Sigmoid colon (tissue), 3 donors: Measurements from ENCODE around the gene ADAMTS12.

Source experiments
- POLR2A ChIP-seq, 2 donors: fragments of 450-650 bp; IDR thresholded peaks; one replicate each; pipeline ENCODE4 v1.6.1; 2016; ENCODE audit warnings: antibody characterized with exemption in 2 of 2, mild to moderate bottlenecking in 2 of 2, moderate library complexity in 2 of 2
- TF ChIP-seq, protein P1 (sequence below), 4 experiments: fragments of 450-650 bp in 3 of 4; fragments of 200-600 bp in 1 of 4; IDR thresholded peaks; one replicate each; pipeline ENCODE4 v1.5.1; 2016 to 2019; ENCODE audit warnings: antibody characterized with exemption in 4 of 4, mild to moderate bottlenecking in 3 of 4, moderate library complexity in 2 of 4

GRCh38 chr5:33726422-33727165, 165.2 kb downstream of the ADAMTS12 start:
- TF ChIP-seq, protein P1, sequence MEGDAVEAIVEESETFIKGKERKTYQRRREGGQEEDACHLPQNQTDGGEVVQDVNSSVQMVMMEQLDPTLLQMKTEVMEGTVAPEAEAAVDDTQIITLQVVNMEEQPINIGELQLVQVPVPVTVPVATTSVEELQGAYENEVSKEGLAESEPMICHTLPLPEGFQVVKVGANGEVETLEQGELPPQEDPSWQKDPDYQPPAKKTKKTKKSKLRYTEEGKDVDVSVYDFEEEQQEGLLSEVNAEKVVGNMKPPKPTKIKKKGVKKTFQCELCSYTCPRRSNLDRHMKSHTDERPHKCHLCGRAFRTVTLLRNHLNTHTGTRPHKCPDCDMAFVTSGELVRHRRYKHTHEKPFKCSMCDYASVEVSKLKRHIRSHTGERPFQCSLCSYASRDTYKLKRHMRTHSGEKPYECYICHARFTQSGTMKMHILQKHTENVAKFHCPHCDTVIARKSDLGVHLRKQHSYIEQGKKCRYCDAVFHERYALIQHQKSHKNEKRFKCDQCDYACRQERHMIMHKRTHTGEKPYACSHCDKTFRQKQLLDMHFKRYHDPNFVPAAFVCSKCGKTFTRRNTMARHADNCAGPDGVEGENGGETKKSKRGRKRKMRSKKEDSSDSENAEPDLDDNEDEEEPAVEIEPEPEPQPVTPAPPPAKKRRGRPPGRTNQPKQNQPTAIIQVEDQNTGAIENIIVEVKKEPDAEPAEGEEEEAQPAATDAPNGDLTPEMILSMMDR (IDR thresholded peaks at IDR 0.05), result no peak
- no peak for TF ChIP-seq POLR2A (IDR thresholded peaks at IDR 0.05)
